ENCODE results near the gene HOXC5.
"Not testable (repeated sequence)": the region's sequence is repeated elsewhere in the genome, so short reads cannot be mapped to it uniquely, and the experiment has no call there.

HOXC5 gene

GRCh38 chr12:54038284-54038870 lies 5.5 kb downstream of the HOXC5 start:
- DNase-seq, result no peak
- intact Hi-C loops (cut with DNase I), result no loop called here

GRCh38 chr12:54038871-54039414 lies 6.1 kb downstream of the HOXC5 start:
- DNase-seq, result no peak
- intact Hi-C loops (cut with DNase I), result no loop called here

- DNase-seq, result no peak
- intact Hi-C loops (cut with DNase I), result no loop called here
These were observed 6.7 kb downstream of the HOXC5 start for GRCh38 chr12:54039417-54040147.

GRCh38 chr12:54040148-54040494 lies 7.3 kb downstream of the HOXC5 start:
- DNase-seq, result no peak

GRCh38 chr12:54040648-54041047 lies 7.8 kb downstream of the HOXC5 start:
- DNase-seq, result no peak

More at GRCh38 chr12:54040148-54040494, 7.3 kb downstream of the HOXC5 start:
- intact Hi-C loops (cut with DNase I), result no loop called here

GRCh38 chr12:54041097-54041690 lies 8.3 kb downstream of the HOXC5 start:
- DNase-seq, result no peak
- intact Hi-C loops (cut with DNase I), result no loop called here

More at GRCh38 chr12:54040648-54041047, 7.8 kb downstream of the HOXC5 start:
- intact Hi-C loops (cut with DNase I), result no loop called here

GRCh38 chr12:54042033-54042432 lies 9.2 kb downstream of the HOXC5 start:
- intact Hi-C loops (cut with DNase I); DNase-seq: not testable (repeated sequence)

GRCh38 chr12:54042970-54043853 lies 10.4 kb downstream of the HOXC5 start:
- intact Hi-C loops (cut with DNase I), result no loop called here
- no peak for DNase-seq

- intact Hi-C loops (cut with DNase I), result no loop called here
- DNase-seq, result no peak
These were observed 11.7 kb downstream of the HOXC5 start for GRCh38 chr12:54044425-54045103.

- no peak for DNase-seq
- intact Hi-C loops (cut with DNase I), result no loop called here
These were observed 12.6 kb downstream of the HOXC5 start for GRCh38 chr12:54045401-54045800.

GRCh38 chr12:54045868-54046521 lies 13.1 kb downstream of the HOXC5 start:
- intact Hi-C loops (cut with DNase I), result no loop called here
- no peak for DNase-seq

GRCh38 chr12:54046809-54047159 lies 13.9 kb downstream of the HOXC5 start:
- intact Hi-C loops (cut with DNase I), result no loop called here
- DNase-seq, result no peak

GRCh38 chr12:54047160-54047963 lies 14.5 kb downstream of the HOXC5 start:
- no peak for DNase-seq
- intact Hi-C loops (cut with DNase I), result no loop called here

GRCh38 chr12:54047964-54048303 lies 15.1 kb downstream of the HOXC5 start:
- intact Hi-C loops (cut with DNase I), result no loop called here
- no peak for DNase-seq

- intact Hi-C loops (cut with DNase I), result no loop called here
- DNase-seq, result no peak
These were observed 15.7 kb downstream of the HOXC5 start for GRCh38 chr12:54048406-54049093.

- no peak for DNase-seq
- intact Hi-C loops (cut with DNase I), result no loop called here
These were observed 16.3 kb downstream of the HOXC5 start for GRCh38 chr12:54049108-54049507.

- intact Hi-C loops (cut with DNase I), result no loop called here
- DNase-seq, result no peak
These were observed 17.6 kb downstream of the HOXC5 start for GRCh38 chr12:54050482-54050810.
